ENCODE data around the gene FXYD2.

- TF ChIP-seq CTCF (IDR thresholded peaks at IDR 0.05; ENCODE audit: extremely low read depth in 1 of 2, insufficient read depth in 1 of 2, low read depth in 1 of 2, low read length in 2 of 2) = no peak
- no peak for TF ChIP-seq EZH2 (IDR thresholded peaks at IDR 0.05; ENCODE audit: borderline replicate concordance, low read depth, low read length, severe bottlenecking)
- no peak for TF ChIP-seq POLR2A (IDR thresholded peaks at IDR 0.05; ENCODE audit: low read depth, low read length)
- no peak for TF ChIP-seq POLR2AphosphoS5 (IDR thresholded peaks at IDR 0.05; ENCODE audit: insufficient read depth, low read depth, low read length)
These were observed 42.4 kb downstream of the FXYD2 start for GRCh38 chr11:117782101-117782500.

All from endothelial cell of umbilical vein (primary cell).